T-helper 1 cell treated with Interleukin-12 subunit alpha and Interleukin-12 subunit beta and Interleukin-4 antibody, amounts not matched to agents 30 ng/mL and 1 ng/mL, for 36 hours (primary cell): ENCODE measurements around the gene FGF5. TPM values are rescaled to one million over a fixed set of nuclear protein-coding genes. Genes with fewer than 3 reads are reported as not detected.
"Not testable (repeated sequence)": the region's sequence is repeated elsewhere in the genome, so short reads cannot be mapped to it uniquely, and the experiment has no call there.

Experiments used
- intact Hi-C: fragments of 100-400 bp; cut with micrococcal nuclease; formaldehyde crosslinking; loops from one replicate; pipeline ENCODE4 v1.15.1; 2024
- total RNA-seq: library from RNA; stranded (reverse); gene quantifications from 2 replicates; pipeline ENCODE4 v1.2.3, GENCODE V29; 2022

Gene FGF5, protein sequence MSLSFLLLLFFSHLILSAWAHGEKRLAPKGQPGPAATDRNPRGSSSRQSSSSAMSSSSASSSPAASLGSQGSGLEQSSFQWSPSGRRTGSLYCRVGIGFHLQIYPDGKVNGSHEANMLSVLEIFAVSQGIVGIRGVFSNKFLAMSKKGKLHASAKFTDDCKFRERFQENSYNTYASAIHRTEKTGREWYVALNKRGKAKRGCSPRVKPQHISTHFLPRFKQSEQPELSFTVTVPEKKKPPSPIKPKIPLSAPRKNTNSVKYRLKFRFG
- not detected in 2 replicates for total RNA-seq

DNA sequence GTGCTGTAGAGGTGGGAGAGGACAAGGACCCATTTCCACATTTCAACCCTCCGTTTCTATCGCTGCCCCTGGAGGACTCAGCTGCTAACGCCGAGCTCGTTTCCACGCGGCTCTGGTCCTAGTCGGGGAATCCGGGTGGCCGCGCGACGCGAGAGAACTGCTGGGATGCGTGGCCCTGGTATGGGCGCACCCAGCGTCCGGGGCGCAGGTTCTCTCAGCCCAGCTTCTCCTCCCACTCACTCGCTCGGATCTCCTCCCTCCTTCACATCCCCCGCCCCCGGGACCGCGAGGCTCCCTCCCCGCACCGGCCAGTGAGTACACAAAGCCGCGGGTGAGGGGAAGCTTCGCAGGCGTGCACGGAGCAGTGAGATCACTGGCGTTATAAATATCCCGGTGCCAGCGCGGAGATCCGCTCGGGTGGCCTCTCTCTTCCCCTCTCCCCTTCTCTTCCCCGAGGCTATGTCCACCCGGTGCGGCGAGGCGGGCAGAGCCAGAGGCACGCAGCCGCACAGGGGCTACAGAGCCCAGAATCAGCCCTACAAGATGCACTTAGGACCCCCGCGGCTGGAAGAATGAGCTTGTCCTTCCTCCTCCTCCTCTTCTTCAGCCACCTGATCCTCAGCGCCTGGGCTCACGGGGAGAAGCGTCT, at the start of gene FGF5:
Gene FGF5, plus strand, starts transcription at position 412 of the 649 bp plus-strand sequence. Its CDS starts 161 bp downstream, at position 573.
- intact Hi-C loops, result no loop called here

DNA sequence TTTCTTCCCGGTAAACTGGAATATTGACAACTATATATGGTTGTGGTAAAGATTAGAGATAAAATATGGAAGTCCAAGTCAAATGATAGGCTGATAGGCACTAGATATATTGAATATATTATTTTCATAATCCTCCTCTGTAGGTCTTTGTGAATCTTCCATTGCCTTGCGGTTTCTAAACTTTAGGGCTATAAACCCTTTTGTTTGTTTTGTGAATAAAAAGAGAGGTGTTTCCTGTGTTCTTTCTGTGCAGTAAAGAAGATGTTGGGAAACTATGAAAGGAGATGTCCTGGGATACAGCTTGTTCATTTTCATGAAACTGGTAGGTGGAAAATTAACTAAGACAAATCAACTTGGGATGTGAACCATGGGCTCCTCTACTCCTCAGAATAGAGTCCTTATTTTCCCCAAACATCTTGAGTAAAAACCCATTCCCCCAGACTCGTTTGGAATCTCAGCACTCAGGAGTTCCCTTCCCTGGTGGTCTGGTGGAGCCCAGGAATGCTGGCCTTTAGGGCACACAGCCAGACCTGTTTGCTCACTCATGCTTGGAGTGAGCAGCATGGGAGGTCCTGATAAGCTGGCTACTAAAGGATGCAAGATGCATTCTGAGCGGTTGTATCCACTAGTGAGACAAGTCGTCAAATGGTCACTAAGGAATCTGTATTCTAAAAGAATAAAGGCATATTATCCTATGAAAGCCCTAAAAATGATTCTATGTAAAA, 47.0 kb upstream of the FGF5 start:
- intact Hi-C loops, result loop anchor here (5.0 to 10.0 kb wide), 2 partner anchors 465 to 967 kb away; no protein-coding TSS in a partner anchor

DNA sequence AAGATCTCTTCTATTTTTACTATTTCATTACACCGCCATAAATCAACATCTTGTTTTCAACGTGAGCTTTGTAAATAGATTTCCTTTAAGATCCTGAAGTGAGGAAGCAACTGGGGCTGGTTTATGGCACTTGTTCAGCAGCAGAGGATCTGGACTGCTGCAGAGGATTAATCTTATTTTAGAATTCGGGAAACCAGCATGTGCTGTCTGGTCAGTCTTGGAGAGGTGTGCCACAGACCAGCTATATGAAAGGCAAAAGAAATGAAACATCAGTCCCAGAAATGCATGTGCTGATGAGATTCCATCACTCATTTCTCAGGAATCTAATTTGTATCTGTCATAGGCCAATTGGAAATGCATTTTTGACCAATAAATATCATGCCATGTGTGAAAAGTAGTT, 45.8 kb upstream of the FGF5 start:
- intact Hi-C loops, result no loop called here

DNA sequence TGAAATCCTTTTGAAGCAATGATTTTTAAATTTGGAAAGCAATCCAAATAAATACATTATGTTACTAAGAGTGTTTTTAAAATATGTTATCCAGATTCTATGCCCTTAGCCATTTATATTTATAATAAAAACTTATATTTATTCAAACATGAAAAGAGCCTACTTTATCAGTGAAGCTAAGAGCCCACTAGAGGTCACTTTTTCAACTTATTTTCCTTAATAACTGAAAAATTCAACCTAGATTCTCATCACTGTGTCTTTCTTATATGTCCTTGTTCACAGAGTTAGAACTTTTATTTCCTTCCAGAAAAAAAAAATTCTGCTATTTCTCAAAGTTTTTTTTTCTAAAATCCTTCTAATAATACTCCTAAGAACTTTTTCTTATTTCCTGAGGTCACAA, 45.3 kb upstream of the FGF5 start:
- intact Hi-C loops, result no loop called here

DNA sequence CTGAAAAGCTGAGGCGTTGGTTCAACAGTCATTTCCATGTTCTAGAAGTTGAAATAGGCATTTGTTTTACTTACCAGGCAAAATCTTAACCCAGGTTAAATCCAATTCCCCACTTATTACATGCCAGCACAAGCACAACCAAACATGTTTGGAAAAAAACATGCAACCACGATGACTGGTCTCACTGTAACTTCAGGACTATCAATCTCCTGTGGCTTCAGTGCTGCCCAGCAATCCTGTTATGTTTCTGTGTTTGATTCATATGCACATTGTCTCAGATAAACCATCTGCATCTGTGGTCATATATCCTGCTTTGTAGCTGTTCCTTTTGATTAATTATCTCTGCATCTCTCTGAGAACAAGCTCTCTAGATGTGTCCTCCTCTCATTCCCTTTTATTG, 40.9 kb upstream of the FGF5 start:
- intact Hi-C loops, result no loop called here

- intact Hi-C loops, result no loop called here
Observed at GRCh38 chr4:80226094-80226493, 40.4 kb upstream of the FGF5 start.

- intact Hi-C loops, result no loop called here
Observed at GRCh38 chr4:80228460-80228859, 38.0 kb upstream of the FGF5 start.

- intact Hi-C loops, result no loop called here
Observed at GRCh38 chr4:80229128-80229527, 37.3 kb upstream of the FGF5 start.

DNA sequence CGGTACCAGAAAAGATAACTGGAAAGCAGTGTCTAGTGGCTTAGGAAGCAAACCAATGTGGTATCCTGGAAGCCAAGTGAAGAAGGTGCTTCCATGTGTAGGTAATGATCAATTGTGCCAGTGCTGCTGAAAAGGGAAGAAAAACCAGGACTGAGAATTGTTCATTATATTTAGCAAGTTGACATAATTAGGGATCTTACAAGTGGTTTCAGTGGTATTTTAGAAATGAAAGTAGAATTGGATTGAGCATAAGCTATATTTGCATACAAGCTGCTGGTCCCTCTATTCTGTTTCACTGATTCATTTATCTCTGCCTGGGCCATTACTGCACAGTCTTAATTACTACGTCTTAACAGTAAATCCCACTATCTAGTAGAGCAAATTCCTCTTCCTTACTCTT, 36.9 kb upstream of the FGF5 start:
- intact Hi-C loops, result no loop called here

- intact Hi-C loops, result no loop called here
Observed at GRCh38 chr4:80231180-80231579, 35.3 kb upstream of the FGF5 start.

DNA sequence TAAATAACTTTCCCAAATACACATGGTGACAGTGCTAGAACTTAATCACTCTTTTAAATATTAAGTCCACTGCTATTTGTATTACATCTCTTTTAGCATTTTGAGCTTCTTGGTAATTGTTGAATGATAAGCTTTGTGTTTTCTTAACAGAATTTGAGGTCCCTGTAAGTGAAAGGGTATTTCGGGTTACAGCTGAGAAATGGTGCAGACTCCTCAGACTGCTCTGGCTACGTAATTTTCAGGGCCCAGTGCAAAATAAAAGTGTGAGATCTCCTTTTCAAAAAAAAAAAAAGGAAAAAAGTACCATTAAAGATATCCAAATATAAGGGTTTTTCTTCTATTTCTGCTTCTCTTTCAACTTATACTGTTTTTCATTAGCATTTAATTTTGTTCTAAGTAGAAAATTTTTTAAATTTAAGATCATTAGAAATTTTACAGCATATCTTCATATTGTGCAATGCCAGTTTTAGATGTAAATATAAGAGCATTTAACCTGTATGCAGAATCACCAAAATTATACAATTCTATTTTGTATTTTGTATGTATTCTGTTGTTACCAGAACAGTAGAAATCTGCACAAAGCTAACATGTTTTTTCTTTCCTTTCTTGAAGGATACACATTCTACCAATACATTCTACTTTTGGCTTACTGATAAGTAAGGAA, 33.6 kb upstream of the FGF5 start:
- intact Hi-C loops, result no loop called here

GRCh38 chr4:80233390-80233789, 33.1 kb upstream of the FGF5 start:
- intact Hi-C loops, result no loop called here

DNA sequence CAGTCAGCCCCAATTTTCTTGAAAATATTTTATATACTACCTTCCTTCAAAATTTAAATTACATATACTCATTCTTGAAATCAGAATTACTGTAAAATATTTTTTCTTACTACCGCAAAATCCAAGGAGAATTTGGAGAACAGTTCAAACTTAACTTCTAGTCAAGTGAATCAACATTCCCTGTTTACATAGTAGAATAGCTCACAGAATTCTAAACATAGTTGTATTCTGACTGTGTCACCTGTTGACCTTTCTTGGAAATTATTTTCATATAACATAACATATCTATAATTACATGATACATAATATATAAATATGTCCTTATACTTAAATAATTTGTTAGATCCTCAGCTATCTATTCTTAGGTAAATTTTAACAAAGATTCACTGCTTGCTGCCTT, 31.0 kb upstream of the FGF5 start:
- intact Hi-C loops, result no loop called here

DNA sequence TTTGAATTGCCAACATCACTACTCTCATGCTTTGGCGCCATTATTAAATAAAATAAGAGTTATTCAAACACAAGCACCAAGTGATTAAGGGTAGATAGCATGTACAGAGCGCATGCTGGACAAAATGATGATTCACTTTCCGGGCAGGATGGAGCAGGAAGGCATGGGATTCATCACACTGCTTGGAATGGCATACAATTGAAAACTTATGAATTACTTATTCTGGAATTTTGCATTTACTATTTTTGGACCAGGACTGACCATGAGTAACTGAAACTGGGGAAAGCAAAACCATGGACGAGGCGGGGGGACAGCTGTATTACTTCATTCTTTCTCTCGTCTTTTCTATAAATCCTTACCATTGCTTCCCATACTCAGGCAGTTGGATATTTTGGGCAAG, 28.5 kb upstream of the FGF5 start:
- intact Hi-C loops, result no loop called here

DNA sequence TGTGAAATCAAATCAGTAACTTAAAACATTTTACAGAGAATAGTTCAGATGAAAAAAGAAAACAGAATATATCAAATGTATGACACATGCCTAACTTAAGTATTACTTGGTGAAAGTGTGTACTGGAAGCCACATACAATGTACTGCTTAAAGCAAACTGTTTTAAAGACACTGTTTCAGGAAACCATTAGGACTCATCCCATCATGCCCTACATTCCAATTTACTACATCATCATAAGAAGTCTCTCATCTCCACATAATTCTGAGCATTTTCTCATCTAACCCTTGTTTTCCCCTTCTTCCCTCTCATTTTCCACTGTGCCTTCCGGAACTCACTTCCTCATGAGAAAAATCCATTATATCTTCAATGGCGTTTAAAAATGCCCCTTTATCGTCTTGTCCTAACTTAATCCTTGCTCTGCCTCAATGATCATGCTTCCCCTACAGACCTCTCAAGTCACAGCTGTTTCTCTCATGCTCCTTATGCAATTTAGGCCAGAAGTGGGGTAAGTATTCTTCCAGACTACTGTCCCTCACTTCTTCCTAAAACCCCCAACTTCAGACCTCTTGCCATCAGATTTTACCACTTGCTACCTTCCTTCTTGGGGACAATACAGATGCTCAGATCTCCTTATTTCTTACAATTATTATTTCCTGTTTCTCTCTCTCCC, 26.8 kb upstream of the FGF5 start:
- intact Hi-C loops, result no loop called here

- intact Hi-C loops, result no loop called here
Observed at GRCh38 chr4:80240976-80241375, 25.5 kb upstream of the FGF5 start.

DNA sequence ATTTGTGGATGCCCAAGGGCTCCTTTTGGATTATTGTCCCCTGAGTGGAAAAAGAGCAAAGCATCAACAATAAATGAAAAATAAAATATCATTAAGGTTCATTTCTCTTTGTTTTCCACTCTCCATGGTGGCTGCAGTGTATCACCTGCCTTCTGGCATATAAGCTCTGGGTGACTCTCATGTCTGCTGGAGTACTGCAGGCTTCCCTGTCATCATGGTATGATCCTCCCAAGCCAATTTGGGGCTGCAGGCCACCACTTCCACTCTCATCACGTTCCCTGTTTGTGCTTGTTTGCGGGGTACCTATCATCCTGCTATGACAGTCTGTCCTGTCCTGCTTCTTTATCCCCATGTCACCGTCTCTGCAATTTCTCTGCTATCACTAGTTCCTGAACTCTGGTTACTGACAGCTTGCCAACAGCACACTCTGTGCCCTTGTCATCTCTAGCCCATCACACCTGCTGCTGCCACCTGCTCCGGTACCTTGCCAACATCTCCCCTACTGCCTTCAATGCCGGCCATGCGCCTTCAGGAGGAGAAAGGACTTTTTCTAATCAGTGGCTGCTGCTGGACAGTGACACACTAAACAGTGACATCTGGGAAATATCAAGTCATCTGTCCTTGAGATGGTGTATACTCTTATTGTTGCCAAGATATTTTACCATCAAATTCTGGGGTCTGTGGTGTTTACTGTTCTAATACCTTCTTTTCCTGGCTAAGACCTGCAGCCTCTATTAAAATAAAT, 23.0 kb upstream of the FGF5 start:
- intact Hi-C loops, result no loop called here

DNA sequence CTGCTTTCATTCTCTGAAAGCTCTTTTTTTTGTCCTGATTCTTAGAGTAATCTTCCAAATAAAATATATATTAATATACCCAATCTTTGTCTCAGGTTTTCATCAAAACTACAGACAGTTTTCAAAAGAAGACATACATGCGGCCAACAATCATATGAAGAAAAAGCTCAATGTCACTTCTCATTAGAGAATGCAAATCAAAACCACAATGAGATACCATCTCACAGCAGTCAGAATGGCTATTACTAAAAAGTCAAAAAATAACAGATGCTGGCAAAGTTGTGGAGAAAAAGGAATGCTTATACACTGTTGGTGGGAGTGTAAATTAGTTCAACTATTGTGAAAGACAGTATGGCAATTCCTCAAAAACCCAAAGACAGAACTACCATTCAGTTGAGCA, 19.0 kb upstream of the FGF5 start:
- intact Hi-C loops, result not testable (repeated sequence)

DNA sequence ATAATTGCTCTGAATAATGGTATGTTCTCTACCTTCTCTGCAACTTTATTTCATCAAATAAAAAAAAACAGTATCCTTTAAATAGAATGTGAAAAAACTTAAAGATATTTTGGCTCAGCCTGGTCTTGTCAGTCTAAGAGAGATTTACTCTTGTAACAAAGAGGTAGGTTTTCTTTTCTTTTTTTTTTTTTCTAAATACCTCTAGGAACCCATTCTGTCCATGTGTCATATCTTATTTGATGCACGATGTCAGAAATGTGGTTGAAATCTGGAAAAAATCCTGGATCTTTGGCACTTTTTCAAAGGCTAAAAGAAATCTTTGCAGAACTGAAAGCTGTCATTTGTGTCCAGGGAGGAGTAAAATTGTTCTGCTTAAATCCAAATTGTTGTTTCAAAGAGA, 17.3 kb upstream of the FGF5 start:
- intact Hi-C loops, result no loop called here

- intact Hi-C loops, result no loop called here
Observed at GRCh38 chr4:80252427-80252826, 14.0 kb upstream of the FGF5 start.

DNA sequence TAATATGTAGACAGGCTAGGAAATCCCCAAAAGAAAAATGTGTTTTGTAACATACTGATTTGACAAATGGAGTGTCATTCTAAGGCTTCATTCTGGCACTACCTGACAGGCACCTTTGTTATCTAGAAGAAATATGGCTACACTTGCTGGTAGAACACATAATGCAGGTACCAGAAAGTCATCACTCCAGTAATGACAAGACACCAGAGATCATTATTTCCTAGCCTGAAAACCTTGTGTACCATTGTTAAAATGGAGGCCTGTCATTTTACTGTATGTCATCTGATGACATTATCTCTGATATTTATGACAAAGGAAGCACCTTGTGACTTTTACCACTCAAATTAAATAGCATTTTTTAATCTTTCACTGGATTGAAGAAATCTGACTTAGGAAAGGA, 13.5 kb upstream of the FGF5 start:
- intact Hi-C loops, result no loop called here
